ENCODE measurements around the gene TRIM47.

TRIM47 gene

DNA sequence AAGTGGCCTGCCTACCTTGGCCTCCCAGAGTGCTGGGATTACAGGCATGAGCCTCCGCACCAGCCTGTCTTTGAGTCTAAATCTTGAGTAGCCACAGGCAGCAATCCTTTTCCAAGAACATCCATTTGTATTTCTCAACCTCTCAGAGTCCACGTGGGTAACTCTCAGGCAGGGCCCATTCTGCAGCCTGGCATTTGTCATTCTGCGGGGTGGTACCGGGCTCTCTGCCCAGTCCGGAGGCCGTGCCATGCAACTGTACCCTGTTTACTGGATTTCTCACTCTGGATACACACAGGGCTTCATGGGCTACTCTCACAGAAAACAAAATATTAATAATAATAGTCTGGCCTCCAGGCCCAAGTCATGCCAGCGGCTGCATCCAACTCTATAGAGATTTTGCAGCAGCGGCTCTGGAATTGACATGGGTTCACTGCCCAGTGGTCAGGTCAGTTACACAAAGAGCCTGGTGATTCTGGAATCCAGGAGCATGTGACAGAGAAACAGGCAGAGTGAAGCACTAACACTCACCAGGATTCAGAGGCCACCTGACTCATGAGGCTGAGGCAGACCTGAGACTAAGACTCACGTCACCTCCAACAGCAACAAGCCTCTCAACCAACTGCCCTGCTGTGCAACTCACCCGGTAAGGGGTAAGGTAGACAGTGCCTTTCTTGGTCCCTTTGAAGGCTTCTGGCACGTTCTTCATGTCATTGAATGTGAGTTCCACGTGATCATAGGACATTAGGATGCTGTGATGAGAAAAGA lies 27.3 kb downstream of the TRIM47 start:
- Histone ChIP-seq H3K36me3 (ENCODE audit: control insufficient read depth, insufficient read depth, low read length) (peaks cover 41% of the 10 kb centered on the region), H3K4me1 (ENCODE audit: control insufficient read depth, insufficient read depth, low read length) (peaks cover 17% of the 10 kb centered on the region), H3K27me3 (ENCODE audit: control insufficient read depth, insufficient read depth, low read length) (no peaks in the 10 kb centered on the region), H3K27ac (ENCODE audit: low read depth, low read length) (peak overlapping the region; percentile 70), H3K4me3 (ENCODE audit: low read length) (no peak overlapping the region), H3K9ac (ENCODE audit: low read length) (no peak overlapping the region)

DNA sequence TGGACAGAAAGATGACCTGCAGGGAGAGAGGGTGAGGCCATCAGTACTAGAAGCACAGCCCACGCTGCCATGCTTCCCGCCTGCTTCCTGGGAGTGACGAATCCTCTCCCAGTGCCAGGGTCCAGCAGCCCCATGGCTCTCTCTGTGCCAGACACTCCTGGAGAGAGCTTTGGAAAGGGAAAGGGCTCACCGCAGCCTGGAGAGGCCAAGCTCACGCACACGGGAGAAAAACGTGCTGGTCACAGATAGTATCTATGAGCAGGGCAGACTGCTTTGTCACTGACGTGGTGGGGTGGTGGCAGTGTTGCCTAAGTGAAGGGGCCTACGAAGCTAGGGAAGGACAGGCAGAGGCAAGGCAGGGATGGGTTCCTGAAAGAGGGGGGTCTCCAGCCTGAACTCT lies 28.7 kb downstream of the TRIM47 start:
- Histone ChIP-seq H3K9ac (ENCODE audit: low read length) (no peak overlapping the region), H3K4me1 (ENCODE audit: control insufficient read depth, insufficient read depth, low read length) (peaks cover 22% of the 10 kb centered on the region), H3K36me3 (ENCODE audit: control insufficient read depth, insufficient read depth, low read length) (peaks cover 42% of the 10 kb centered on the region)

DNA sequence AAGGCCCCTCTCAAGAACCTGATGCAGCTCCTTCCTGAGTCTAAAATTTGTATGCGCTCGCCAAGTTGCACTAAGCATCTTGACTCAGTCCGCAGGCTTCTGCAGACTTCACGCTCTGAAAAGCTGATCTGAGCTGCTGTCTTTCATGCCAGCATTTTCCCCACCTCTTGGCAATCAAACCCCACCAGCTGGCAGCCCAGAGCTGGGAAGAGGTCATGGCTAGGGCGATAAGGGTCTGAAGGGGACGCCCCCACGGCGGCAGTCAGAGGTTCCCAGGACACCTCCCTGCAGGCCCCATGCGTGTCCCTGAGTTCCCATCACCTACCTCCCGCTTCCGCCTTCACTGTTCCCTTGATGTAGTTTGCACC lies 29.1 kb downstream of the TRIM47 start:
- Histone ChIP-seq H3K9ac (ENCODE audit: low read length) (no peak overlapping the region), H3K4me1 (ENCODE audit: control insufficient read depth, insufficient read depth, low read length) (peaks cover 20% of the 10 kb centered on the region), H3K27me3 (ENCODE audit: control insufficient read depth, insufficient read depth, low read length) (no peaks in the 10 kb centered on the region), H3K27ac (ENCODE audit: low read depth, low read length) (no peak overlapping the region), H3K36me3 (ENCODE audit: control insufficient read depth, insufficient read depth, low read length) (peaks cover 42% of the 10 kb centered on the region), H3K4me3 (ENCODE audit: low read length) (no peak overlapping the region)

More for the DNA sequence above, 28.7 kb downstream of the TRIM47 start:
- Histone ChIP-seq H3K27ac (ENCODE audit: low read depth, low read length) (no peak overlapping the region), H3K27me3 (ENCODE audit: control insufficient read depth, insufficient read depth, low read length) (no peaks in the 10 kb centered on the region), H3K4me3 (ENCODE audit: low read length) (no peak overlapping the region)

DNA sequence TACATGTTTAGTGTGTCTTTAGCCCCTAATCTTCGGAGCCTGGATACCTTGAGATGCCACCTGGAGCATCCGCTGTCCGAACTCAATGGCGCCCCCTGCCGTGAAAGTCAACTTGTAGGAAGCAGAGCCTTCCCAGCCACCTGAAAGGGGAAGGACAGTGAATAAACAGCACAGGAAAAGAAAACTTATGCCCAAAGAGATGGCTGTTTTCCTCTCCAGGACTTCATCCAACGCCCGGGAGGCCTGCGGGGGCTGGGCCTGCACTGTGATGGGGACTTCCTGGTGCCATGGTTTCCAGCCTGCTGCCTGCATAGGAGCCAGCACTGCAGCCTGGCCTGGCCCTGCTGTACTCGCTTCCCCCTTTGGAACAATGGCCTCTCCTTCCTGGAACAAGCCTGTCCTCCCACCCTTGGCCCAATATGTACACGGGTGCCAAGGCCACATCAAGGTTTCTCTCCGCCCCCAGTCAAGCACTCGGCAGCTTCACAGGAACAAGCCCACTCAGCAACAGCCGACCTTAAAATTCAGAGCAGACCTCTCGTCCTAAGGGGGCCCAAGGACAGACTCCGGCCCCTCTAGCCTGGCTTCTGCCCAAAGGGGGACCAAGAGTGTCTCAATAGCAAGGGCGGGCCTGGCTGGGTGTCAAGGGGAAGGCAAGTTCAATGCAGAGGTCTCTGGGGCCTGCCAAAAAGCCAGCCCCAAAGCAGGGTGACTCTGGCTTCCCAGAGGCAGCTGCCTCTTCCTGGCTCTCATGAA lies 29.7 kb downstream of the TRIM47 start:
- Histone ChIP-seq H3K27ac (ENCODE audit: low read depth, low read length) (no peak overlapping the region), H3K27me3 (ENCODE audit: control insufficient read depth, insufficient read depth, low read length) (no peaks in the 10 kb centered on the region), H3K9ac (ENCODE audit: low read length) (peak overlapping the region; percentile 3), H3K4me1 (ENCODE audit: control insufficient read depth, insufficient read depth, low read length) (peaks cover 16% of the 10 kb centered on the region), H3K36me3 (ENCODE audit: control insufficient read depth, insufficient read depth, low read length) (peaks cover 42% of the 10 kb centered on the region), H3K4me3 (ENCODE audit: low read length) (no peak overlapping the region)

DNA sequence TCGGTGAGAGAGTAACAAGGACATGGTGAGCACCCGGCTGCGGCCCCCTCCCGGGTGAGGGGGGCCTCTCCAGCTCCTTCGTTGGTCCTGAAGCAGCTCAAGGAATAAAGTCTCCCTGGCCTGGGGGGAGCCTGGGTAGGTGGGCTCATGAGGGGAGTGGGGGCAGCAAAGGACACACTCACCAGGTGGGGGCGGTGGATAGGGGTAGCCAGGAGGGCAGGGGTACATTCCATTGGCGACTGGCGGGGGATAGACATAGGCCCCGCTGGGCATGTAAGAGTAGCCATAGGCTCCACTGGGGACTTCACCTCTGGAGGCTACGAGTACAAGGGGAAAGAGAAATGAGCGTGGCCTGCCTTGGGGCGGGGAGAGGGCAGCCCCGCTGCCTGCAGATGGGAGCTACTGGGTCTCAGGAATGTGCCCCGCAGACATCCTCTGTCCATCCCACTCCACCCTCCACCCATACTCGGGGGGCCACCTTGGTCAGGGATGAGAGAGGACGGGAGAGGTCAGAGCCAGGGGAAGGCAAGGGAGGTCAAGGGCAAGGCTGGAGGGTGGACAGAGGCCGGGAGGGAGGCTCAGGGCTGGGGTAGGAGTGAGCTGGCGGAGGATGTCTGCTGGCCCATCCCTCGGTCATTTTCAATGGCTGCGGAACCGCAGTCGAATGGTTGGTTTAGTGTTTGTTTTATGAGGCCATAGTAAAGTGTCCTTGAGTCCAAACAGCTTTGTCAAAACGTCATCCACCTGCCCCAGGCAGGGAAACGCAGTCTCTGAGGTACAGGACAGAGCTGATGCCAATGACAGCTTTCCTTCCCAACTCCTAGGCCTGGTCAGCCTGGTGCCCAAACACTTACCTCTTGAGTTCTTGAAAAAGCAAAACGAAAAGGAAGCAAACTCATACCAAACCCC lies 30.5 kb downstream of the TRIM47 start:
- no peak overlapping the region for H3K9ac ChIP-seq (ENCODE audit: low read length)
- H3K4me1 ChIP-seq (ENCODE audit: control insufficient read depth, insufficient read depth, low read length), result peaks cover 12% of the 10 kb centered on the region

DNA sequence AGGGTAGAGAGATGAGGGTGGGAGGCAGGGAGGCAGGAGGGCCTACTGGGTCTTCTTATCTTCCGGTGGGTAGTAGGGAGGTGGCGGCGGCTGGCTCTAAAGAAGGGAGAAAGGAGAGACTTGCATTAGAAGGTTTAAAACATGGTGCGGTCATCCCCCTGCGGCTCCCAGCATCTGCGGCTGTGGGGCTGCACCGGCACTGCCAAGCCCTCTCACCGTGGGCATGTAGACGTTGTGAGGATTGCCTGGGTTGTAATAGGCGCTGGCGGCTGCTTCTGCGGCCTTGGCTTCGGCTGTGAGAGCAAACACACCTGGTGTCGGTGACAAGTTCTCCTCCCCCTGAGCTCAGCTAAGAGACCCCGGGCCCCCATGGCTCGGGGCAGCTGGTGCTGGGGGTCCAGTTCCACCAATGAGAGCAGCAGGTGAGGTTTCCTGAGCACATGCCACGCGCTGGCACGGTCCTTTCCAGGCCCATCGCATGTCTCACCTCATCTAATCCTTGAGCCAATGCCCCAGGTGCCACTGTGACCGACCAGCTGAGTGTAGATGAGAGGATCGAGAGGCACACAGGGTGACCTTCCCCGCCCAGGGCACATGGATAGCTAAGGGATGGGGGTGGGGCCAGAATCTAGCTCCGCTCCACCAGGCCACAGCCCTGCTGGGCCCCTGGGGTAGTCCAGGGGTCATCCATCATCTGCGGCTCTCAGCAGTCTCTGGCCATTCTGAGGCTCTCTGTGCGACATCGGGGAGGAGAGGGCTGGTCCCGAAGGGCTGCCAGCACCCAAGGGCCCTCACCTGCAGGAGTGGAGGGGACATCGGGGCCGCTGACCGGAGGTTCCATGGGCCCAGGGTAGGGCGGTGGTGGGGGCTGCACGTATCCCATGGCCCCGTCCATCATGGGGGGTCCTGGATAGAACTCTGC lies 31.4 kb downstream of the TRIM47 start:
- Histone ChIP-seq H3K36me3 (ENCODE audit: control insufficient read depth, insufficient read depth, low read length) (peaks cover 42% of the 10 kb centered on the region), H3K9ac (ENCODE audit: low read length) (no peak overlapping the region), H3K27ac (ENCODE audit: low read depth, low read length) (no peak overlapping the region), H3K4me3 (ENCODE audit: low read length) (no peak overlapping the region), H3K4me1 (ENCODE audit: control insufficient read depth, insufficient read depth, low read length) (peaks cover 12% of the 10 kb centered on the region), H3K27me3 (ENCODE audit: control insufficient read depth, insufficient read depth, low read length) (no peaks in the 10 kb centered on the region)

More for the DNA sequence above, 30.5 kb downstream of the TRIM47 start:
- H3K27ac ChIP-seq (ENCODE audit: low read depth, low read length), result no peak overlapping the region
- peaks cover 42% of the 10 kb centered on the region for H3K36me3 ChIP-seq (ENCODE audit: control insufficient read depth, insufficient read depth, low read length)
- H3K27me3 ChIP-seq (ENCODE audit: control insufficient read depth, insufficient read depth, low read length), result no peaks in the 10 kb centered on the region
- H3K4me3 ChIP-seq (ENCODE audit: low read length), result no peak overlapping the region

DNA sequence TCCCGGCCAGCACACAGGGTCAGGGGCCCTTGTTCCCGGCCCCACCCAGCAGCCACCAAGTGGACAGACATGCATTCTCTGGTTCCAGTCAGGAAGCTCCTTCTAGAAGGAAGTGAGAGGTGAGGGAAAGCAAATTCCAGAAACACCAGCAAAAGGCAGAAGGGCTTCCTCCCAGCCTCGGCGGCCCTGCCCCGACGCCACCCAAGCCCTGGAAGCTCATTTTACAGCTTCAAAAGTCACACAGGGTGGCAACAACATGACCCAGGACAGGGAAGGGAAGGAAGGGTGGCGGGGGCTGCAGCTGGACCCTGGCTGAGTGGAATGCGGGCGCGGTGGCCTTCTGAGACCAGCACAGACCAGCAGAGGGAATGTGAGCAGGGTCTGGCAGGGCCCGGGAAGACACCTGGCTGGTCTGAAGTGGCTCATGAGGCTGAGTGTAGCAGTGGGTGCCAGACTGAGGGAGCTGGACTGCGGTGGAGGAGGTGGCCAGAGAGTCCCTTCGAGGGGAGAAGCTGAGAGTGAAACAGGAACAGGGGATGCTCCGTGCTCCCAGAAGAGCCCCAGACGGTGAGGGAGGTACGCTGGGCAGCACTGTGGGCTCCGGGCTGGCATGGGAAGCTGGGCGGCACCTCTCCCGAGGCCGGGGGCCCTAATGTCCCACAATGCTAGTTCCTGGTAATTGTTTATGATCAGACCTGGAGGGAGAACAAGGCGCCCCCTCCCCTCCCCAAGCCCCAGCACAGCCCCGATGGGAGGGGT lies 32.3 kb downstream of the TRIM47 start:
- Histone ChIP-seq H3K36me3 (ENCODE audit: control insufficient read depth, insufficient read depth, low read length) (peaks cover 40% of the 10 kb centered on the region), H3K9ac (ENCODE audit: low read length) (no peak overlapping the region), H3K4me1 (ENCODE audit: control insufficient read depth, insufficient read depth, low read length) (peaks cover 7% of the 10 kb centered on the region), H3K27ac (ENCODE audit: low read depth, low read length) (peak overlapping the region; percentile 8), H3K27me3 (ENCODE audit: control insufficient read depth, insufficient read depth, low read length) (no peaks in the 10 kb centered on the region), H3K4me3 (ENCODE audit: low read length) (no peak overlapping the region)

DNA sequence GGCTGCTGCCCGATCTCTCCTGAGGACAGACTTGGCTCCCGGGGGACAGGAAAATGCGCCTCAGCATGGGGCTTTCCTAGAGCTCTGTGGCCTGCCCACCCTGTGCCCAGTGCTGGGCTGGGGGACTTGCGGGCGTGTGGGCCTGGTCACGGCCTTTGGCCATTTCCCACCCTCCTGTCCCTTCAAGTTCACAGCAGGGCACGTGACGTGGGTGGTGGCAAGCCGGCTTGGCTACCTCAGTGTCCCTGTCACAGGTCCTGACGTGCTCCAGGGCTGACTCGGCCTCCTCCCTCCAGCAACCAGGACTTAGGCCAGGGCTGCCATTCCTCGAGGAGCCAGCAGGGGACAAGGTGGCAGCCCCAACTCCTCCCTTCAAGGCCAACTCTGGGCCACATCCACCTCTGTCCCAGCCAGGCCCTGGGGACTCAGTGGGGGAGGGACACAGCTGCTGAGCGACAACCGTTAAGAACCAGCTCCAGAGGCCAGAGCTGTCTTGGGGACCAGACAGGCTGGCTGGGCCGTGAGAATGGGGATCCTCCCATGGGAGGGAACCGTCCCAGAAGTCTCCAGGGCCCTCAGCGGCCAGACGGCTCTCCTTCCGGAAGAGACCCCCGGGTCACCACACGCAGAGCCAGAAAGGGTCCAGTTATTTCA lies 33.2 kb downstream of the TRIM47 start:
- Histone ChIP-seq H3K4me3 (ENCODE audit: low read length) (peak overlapping the region; percentile 22), H3K4me1 (ENCODE audit: control insufficient read depth, insufficient read depth, low read length) (peaks cover 7% of the 10 kb centered on the region), H3K9ac (ENCODE audit: low read length) (peak overlapping the region; percentile 49), H3K27ac (ENCODE audit: low read depth, low read length) (peak overlapping the region; percentile 66), H3K27me3 (ENCODE audit: control insufficient read depth, insufficient read depth, low read length) (no peaks in the 10 kb centered on the region), H3K36me3 (ENCODE audit: control insufficient read depth, insufficient read depth, low read length) (peaks cover 35% of the 10 kb centered on the region)

DNA sequence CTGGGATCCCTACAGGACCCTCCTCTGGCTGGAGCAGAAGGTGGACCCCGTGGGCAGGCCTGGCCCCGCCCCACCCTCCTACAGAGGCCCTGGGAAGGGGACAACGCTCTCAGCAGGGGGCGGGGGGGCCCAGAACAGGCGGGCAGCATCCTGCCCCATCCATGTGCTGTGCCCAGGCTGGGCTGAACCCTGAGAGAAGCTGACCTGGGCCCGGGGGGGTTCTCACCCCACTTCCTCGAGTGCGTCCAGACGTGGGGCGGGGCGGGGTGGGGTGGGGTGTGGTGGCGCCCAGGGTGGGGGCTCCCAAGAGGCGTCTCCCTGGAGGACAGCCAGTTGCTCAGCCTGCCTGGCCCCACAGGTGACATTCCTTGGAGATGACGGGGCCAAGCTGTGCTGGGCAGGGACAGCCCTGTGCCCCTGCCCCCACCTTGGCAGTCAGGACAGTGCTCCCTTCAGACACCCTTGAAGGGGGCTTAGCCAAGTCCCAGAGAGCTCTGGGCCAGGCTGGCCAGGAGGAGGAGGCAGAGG lies 33.8 kb downstream of the TRIM47 start:
- H3K9ac ChIP-seq (ENCODE audit: low read length), result peak overlapping the region; percentile 49
- H3K27me3 ChIP-seq (ENCODE audit: control insufficient read depth, insufficient read depth, low read length), result no peaks in the 10 kb centered on the region
- peak overlapping the region; percentile 66 for H3K27ac ChIP-seq (ENCODE audit: low read depth, low read length)
- peak overlapping the region; percentile 49 for H3K4me3 ChIP-seq (ENCODE audit: low read length)
- H3K36me3 ChIP-seq (ENCODE audit: control insufficient read depth, insufficient read depth, low read length), result peaks cover 32% of the 10 kb centered on the region
- peaks cover 7% of the 10 kb centered on the region for H3K4me1 ChIP-seq (ENCODE audit: control insufficient read depth, insufficient read depth, low read length)

DNA sequence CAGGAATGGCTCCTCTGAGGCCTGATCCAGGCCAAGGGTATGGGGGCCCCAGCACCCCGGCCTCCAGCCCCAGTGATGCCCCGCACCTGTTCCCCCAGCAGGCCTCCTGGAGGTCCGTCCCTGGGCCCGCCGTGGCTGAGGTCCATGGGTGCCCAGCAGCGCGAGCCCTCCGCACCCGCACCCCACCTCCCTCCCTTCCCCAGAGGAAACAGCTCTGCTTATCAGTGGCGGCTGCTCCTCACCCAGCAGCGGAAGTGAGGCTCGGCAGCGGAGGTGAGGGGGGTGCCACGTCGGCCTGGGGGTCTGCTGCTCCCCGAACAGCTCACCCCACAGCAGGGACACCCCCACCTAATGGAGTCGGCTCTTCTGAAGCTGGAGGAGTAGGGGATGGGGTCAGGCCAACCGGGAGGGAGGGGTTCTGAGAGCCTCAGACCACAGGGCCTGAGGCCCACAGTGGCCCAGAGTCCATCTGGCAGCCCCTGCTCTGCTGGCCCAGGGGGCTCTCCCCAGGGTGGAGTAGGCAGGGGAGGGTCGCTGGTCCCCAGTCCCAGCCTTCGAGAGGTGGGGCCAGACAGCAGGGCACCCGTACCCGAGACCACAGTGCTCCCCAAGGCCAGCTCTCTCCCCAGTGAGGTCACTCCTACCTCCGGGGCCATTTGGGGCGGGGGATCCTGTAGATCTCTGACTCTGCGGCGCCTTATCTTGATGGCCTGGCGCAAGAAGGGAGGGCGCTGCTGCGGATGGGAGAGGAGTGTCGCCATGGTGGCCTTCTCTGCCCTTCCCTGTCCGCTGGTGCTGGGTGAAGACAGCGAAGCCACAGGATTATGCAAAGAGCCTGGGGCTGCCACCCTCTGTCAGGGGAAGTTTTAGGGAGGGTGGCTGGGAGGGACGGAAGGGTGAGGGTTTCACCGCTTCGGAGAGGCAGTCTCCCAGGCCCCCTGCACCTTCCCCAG lies 34.5 kb downstream of the TRIM47 start, which contains the start of gene UNC13D:
Gene UNC13D (minus strand): TSS at position 828 of the 953 bp plus-strand sequence. CDS start 67 bp downstream, at position 761.
- Histone ChIP-seq H3K4me1 (ENCODE audit: control insufficient read depth, insufficient read depth, low read length) (peaks cover 7% of the 10 kb centered on the region), H3K27me3 (ENCODE audit: control insufficient read depth, insufficient read depth, low read length) (no peaks in the 10 kb centered on the region), H3K4me3 (ENCODE audit: low read length) (peak within 1 kb of the TSS; percentile 49), H3K36me3 (ENCODE audit: control insufficient read depth, insufficient read depth, low read length) (peaks cover 25% of the 10 kb centered on the region), H3K27ac (ENCODE audit: low read depth, low read length) (peak within 1 kb of the TSS; percentile 66), H3K9ac (ENCODE audit: low read length) (peak within 1 kb of the TSS; percentile 49)

Measured in rectal smooth muscle tissue (tissue), 1 donor.